Measurements from ENCODE around the gene ARHGEF11.

GRCh38 chr1:156922986-156923669 lies 122.4 kb downstream of the ARHGEF11 start:
- TF ChIP-seq EZH2 (IDR thresholded peaks at IDR 0.05) (no peak), POLR2AphosphoS5 (IDR thresholded peaks at IDR 0.05; ENCODE audit: borderline replicate concordance, low read depth, low read length) (no peak)
